Measurements from ENCODE around the gene GADL1.

DNA sequence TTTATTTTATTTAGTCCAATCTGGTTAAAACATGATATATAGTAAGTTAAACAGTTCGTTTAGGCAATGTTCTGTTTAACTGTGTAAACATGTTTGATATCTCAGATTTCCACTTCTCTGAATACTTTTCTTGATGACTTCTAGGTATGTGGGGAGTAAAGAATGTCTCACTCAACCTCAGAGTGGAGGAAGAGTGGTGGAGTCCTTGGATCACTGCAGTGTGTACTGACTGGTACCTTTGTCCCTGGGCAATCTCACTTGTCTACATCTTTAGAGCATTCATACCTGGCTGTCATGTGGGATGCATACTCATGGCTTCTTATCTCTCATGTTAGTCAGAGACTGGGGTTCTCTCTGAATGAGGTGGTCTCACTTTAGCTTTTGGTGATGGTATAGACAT is 15.6 kb downstream of the GADL1 start:
- no peak for TF ChIP-seq CTCF (IDR thresholded peaks at IDR 0.05)
- TF ChIP-seq POLR2A (IDR thresholded peaks at IDR 0.05), result no peak
